K562 (cell line): ENCODE results near the gene NCKIPSD. TPM values are rescaled to one million over a fixed set of nuclear protein-coding genes. Genes with fewer than 3 reads are reported as not detected.

Source experiments
- CHD2 ChIP-seq: IDR thresholded peaks from 2 replicates; pipeline ENCODE4 v1.6.1; 2011; ENCODE audit warnings: low read depth, low read length
- ERF ChIP-seq: fragments of 450-650 bp; formaldehyde crosslinking; IDR thresholded peaks from 2 replicates; pipeline ENCODE4 v1.4.0; 2020; ENCODE audit warnings: mild to moderate bottlenecking, mixed read lengths
- GABPB2 ChIP-seq: fragments of 250-450 bp; sonication (Bioruptor Pico); conservative IDR thresholded peaks from 2 replicates; pipeline ENCODE4 v1.5.1; 2021; ENCODE audit warnings: mild to moderate bottlenecking
- HDAC2 ChIP-seq: fragments of 450-650 bp; IDR thresholded peaks from 2 replicates; pipeline ENCODE4 v1.6.1; 2016; ENCODE audit warnings: mild to moderate bottlenecking
- IRF9 ChIP-seq: fragments of 450-650 bp; IDR thresholded peaks from 2 replicates; pipeline ENCODE4 v1.6.1; 2016; ENCODE audit warnings: missing biosample characterization, missing genetic modification characterization
- KHSRP ChIP-seq: fragments of 450-650 bp; IDR thresholded peaks from 2 replicates; pipeline ENCODE4 v1.6.1; 2017
- MAX ChIP-seq: sonication (generic); formaldehyde crosslinking; IDR thresholded peaks from 2 replicates; pipeline ENCODE4 v1.9.0; 2022; ENCODE audit warnings: mild to moderate bottlenecking, missing genetic modification reagents
- MTA2 ChIP-seq: fragments of 450-650 bp; IDR thresholded peaks from 2 replicates; pipeline ENCODE4 v1.6.1; 2016; ENCODE audit warnings: low read depth
- MTA3 ChIP-seq: fragments of 450-650 bp; formaldehyde crosslinking; IDR thresholded peaks from 2 replicates; pipeline ENCODE4 v1.6.1; 2017; ENCODE audit warnings: mild to moderate bottlenecking, borderline replicate concordance
- NCOA1 ChIP-seq: fragments of 450-650 bp; IDR thresholded peaks from 2 replicates; pipeline ENCODE4 v1.6.1; 2016; ENCODE audit warnings: low read depth
- NFXL1 ChIP-seq: fragments of 450-650 bp; formaldehyde crosslinking; IDR thresholded peaks from 2 replicates; pipeline ENCODE4 v1.4.0; 2021; ENCODE audit warnings: mild to moderate bottlenecking
- NR4A1 ChIP-seq, 2 experiments: fragments of 250-450 bp in 1 of 2; fragments of 450-650 bp in 1 of 2; sonication (Bioruptor Pico) in 1 of 2; IDR thresholded peaks; 2 replicates each; pipeline versions ENCODE4 v1.4.0 to v1.6.1; 2016 to 2020; ENCODE audit warnings: mild to moderate bottlenecking in 2 of 2, missing compliant biosample characterization in 1 of 2, missing genetic modification characterization in 1 of 2, moderate library complexity in 1 of 2
- RNF219 ChIP-seq: fragments of 250-450 bp; sonication (Bioruptor Pico); IDR thresholded peaks from 2 replicates; pipeline ENCODE4 v1.5.0; 2022; ENCODE audit warnings: mild to moderate bottlenecking
- SMAD2 ChIP-seq: fragments of 150-350 bp; IDR thresholded peaks from 2 replicates; pipeline ENCODE4 v1.6.1; 2014; ENCODE audit warnings: low read depth, mild to moderate bottlenecking, low read length
- SMC3 ChIP-seq: conservative IDR thresholded peaks from 2 replicates; pipeline ENCODE4 v1.6.1; 2011; ENCODE audit warnings: low read depth, low read length, improper control_type of control experiment; ENCODE audit not compliant: insufficient read depth
- SP2 ChIP-seq: IDR thresholded peaks from 2 replicates; pipeline ENCODE4 v1.6.1; 2011; ENCODE audit warnings: mild to moderate bottlenecking, low read depth, low read length, moderate library complexity; ENCODE audit not compliant: poor library complexity, severe bottlenecking; ENCODE audit errors: extremely low read depth
- TAF1 ChIP-seq: IDR thresholded peaks from 2 replicates; pipeline ENCODE4 v1.6.1; 2011; ENCODE audit warnings: mild to moderate bottlenecking, low read length, moderate library complexity; ENCODE audit not compliant: insufficient read depth, control insufficient read depth, severe bottlenecking; ENCODE audit errors: extremely low read depth
- ZBTB11 ChIP-seq, 3 experiments: fragments of 200-800 bp in 1 of 3; fragments of 250-450 bp in 1 of 3; fragments of 450-650 bp in 1 of 3; sonication (Bioruptor Pico) in 1 of 3; sonication (Bioruptor generic) in 1 of 3; formaldehyde crosslinking in 1 of 3; IDR thresholded peaks; 2 replicates each; pipeline versions ENCODE4 v1.6.1 to v1.8.0; 2016 to 2022; ENCODE audit warnings: mild to moderate bottlenecking in 2 of 3, missing genetic modification characterization in 2 of 3, missing compliant biosample characterization in 1 of 3, moderate library complexity in 1 of 3
- ZNF699 ChIP-seq: fragments of 250-450 bp; sonication (Bioruptor Pico); IDR thresholded peaks from 2 replicates; pipeline ENCODE4 v1.8.0; 2021; ENCODE audit warnings: mild to moderate bottlenecking, moderate library complexity; ENCODE audit not compliant: insufficient replicate concordance
- polyA plus RNA-seq, 8 experiments: library from polyadenylated mRNA; depleted of rRNA in 4 of 8; stranded (reverse) in 5 of 8; unstranded in 3 of 8; fragments of >200 nt; fragmentation: Nextera tagmentation in 2 of 8; fragmentation: Illumina TruSeq in 1 of 8; extraction: Ambion mirVana in 2 of 8; extraction: Trizol in 1 of 8; gene quantifications; 2 replicates each; pipeline versions ENCODE4 v1.2.1 to v1.2.3, GENCODE V29; 2011 to 2014; ENCODE audit warnings: inconsistent platforms in 1 of 8, missing spikeins in 1 of 8
- total RNA-seq, 7 experiments: library from RNA; depleted of rRNA in 6 of 7; stranded (reverse); fragments of >200 nt in 6 of 7; fragmentation: Illumina TruSeq in 2 of 7; extraction: Trizol in 2 of 7; gene quantifications; 2 replicates each; pipeline versions ENCODE4 v1.2.1 to v1.2.3, GENCODE V29; 2011 to 2021; ENCODE audit warnings: low replicate concordance in 1 of 7

The NCKIPSD gene
- total and polyA plus RNA-seq, 9 of the 15 experiments (the other 6 are each of a cell fraction or from before 2014, with no cell fraction given) = 0.49 to 24.4 (median 12.3) TPM

GRCh38 chr3:48685603-48686511 is at the start of gene NCKIPSD (continued):
- TF ChIP-seq GABPB2 (no peak), IRF9 (no peak), SP2 (no peak), NFXL1 (CRISPR knock-in tag) (no peak), HDAC2 (no peak), MTA3 (0 out of 2 replicates have a peak, but pooled peaks have one; percentile 67), KHSRP (no peak), RNF219 (CRISPR knock-in tag) (no peak), MTA2 (no peak), NR4A1 (CRISPR knock-in tag; IDR thresholded peaks at IDR 0.05) (no peak), NR4A1 (tag; IDR thresholded peaks at IDR 0.05) (no peak), SMAD2 (no peak), CHD2 (no peak), TAF1 (no peak), ZNF699 (CRISPR knock-in tag) (no peak), NCOA1 (no peak), ERF (CRISPR knock-in tag) (no peak), MAX (peak; percentile 71), SMC3 (peak; percentile 32; the same call in 1 of the 2 replicates), ZBTB11 (CRISPR knock-in tag; IDR thresholded peaks at IDR 0.05) (no peak)
